NCI-H524 treated with DMSO at 0.1 percent for 48 hours (cell line): Measurements from ENCODE around the gene PNMA6F.
"Not testable (repeated sequence)": the region's sequence is repeated elsewhere in the genome, so short reads cannot be mapped to it uniquely, and the experiment has no call there.

Source experiments
- DNase-seq: peaks from one replicate; lab custom pipeline; 2025; lab: John Stamatoyannopoulos, UW

PNMA6F gene

GRCh38 chrX:153302796-153303195 lies 18.8 kb downstream of the PNMA6F start:
- DNase-seq = no peak

GRCh38 chrX:153301746-153302145 lies 19.8 kb downstream of the PNMA6F start:
- DNase-seq = no peak

- DNase-seq = no peak
These were observed 21.7 kb downstream of the PNMA6F start for GRCh38 chrX:153299855-153300254.

- no peak for DNase-seq
These were observed 24.2 kb downstream of the PNMA6F start for GRCh38 chrX:153297376-153297775.

- not testable (repeated sequence) for DNase-seq
These were observed 28.0 kb downstream of the PNMA6F start for GRCh38 chrX:153293485-153294071.

GRCh38 chrX:153288807-153289206 lies 32.8 kb downstream of the PNMA6F start:
- not testable (repeated sequence) for DNase-seq

GRCh38 chrX:153285678-153286077 lies 35.9 kb downstream of the PNMA6F start:
- not testable (repeated sequence) for DNase-seq

GRCh38 chrX:153283982-153284381 lies 37.6 kb downstream of the PNMA6F start:
- DNase-seq = not testable (repeated sequence)

- DNase-seq = not testable (repeated sequence)
These were observed 39.8 kb downstream of the PNMA6F start for GRCh38 chrX:153281784-153282183.

GRCh38 chrX:153279304-153279703 lies 42.3 kb downstream of the PNMA6F start:
- not testable (repeated sequence) for DNase-seq

- DNase-seq = not testable (repeated sequence)
These were observed 45.5 kb downstream of the PNMA6F start for GRCh38 chrX:153276049-153276448.

- not testable (repeated sequence) for DNase-seq
These were observed 46.1 kb downstream of the PNMA6F start for GRCh38 chrX:153275418-153275817.

- DNase-seq = not testable (repeated sequence)
These were observed 49.0 kb downstream of the PNMA6F start for GRCh38 chrX:153272584-153272983.

- DNase-seq = not testable (repeated sequence)
These were observed 49.5 kb downstream of the PNMA6F start for GRCh38 chrX:153272070-153272469.
